HUES64 (cell line): ENCODE data around the gene OPCML.

Experiments used
- H3K27ac ChIP-seq: 2 replicates; pipeline ENCODE4 v1.7.0; 2013; ENCODE audit warnings: low read depth, low read length, inconsistent platforms
- H3K27me3 ChIP-seq: 2 replicates; pipeline ENCODE4 v1.6.1; 2013; ENCODE audit warnings: mild to moderate bottlenecking, low read length; ENCODE audit not compliant: insufficient read depth
- H3K36me3 ChIP-seq: 2 replicates; pipeline ENCODE4 v1.6.1; 2013; ENCODE audit warnings: mild to moderate bottlenecking, low read length; ENCODE audit not compliant: insufficient read depth
- H3K4me1 ChIP-seq: 2 replicates; pipeline ENCODE4 v1.6.1; 2013; ENCODE audit warnings: mild to moderate bottlenecking, low read length, moderate library complexity; ENCODE audit not compliant: insufficient read depth
- H3K4me3 ChIP-seq: 2 replicates; pipeline ENCODE4 v1.5.1; 2013; ENCODE audit warnings: mild to moderate bottlenecking, low read length, moderate library complexity
- H3K9ac ChIP-seq: 2 replicates; pipeline ENCODE4 v1.6.1; 2013; ENCODE audit warnings: mild to moderate bottlenecking, low read depth, low read length
- H3K9me3 ChIP-seq: 2 replicates; pipeline ENCODE4 v1.6.1; 2013; ENCODE audit warnings: low read depth, low read length; ENCODE audit not compliant: insufficient read depth
- WGBS: fragments of 150-250, 120-280 bp; methylation state at CpG from one replicate; pipeline ENCODE4 v1.1.7; 2013; ENCODE audit warnings: missing lambda C conversion rate; 5-methylcytosine and 5-hydroxymethylcytosine counted together

The OPCML gene

GRCh38 chr11:132821499-132821898 lies 710.8 kb downstream of the OPCML start:
- Histone ChIP-seq H3K27ac (no peak overlapping the region), H3K4me1 (peaks cover 11% of the 10 kb centered on the region), H3K36me3 (no peaks in the 10 kb centered on the region), H3K9ac (no peak overlapping the region), H3K4me3 (no peak overlapping the region), H3K27me3 (no peaks in the 10 kb centered on the region), H3K9me3 (no peaks in the 10 kb centered on the region)
- WGBS = 79% methylated on average over 4 of the region's 4 CpGs

- H3K27me3 ChIP-seq = no peaks in the 10 kb centered on the region
- H3K9me3 ChIP-seq = no peaks in the 10 kb centered on the region
- H3K27ac ChIP-seq = no peak overlapping the region
- peaks cover 11% of the 10 kb centered on the region for H3K4me1 ChIP-seq
- no peaks in the 10 kb centered on the region for H3K36me3 ChIP-seq
- no peak overlapping the region for H3K9ac ChIP-seq
- 39% methylated on average over 1 of the region's 1 CpG for WGBS
- no peak overlapping the region for H3K4me3 ChIP-seq
Observed at GRCh38 chr11:132821014-132821413, 711.3 kb downstream of the OPCML start.

GRCh38 chr11:132818951-132819350 lies 713.4 kb downstream of the OPCML start:
- Histone ChIP-seq H3K9me3 (no peaks in the 10 kb centered on the region), H3K4me3 (no peak overlapping the region), H3K4me1 (peaks cover 20% of the 10 kb centered on the region), H3K9ac (no peak overlapping the region), H3K27me3 (no peaks in the 10 kb centered on the region), H3K36me3 (no peaks in the 10 kb centered on the region), H3K27ac (no peak overlapping the region)
- no CpG with 5 or more reads among the region's 1 CpG for WGBS

GRCh38 chr11:132817387-132817786 lies 714.9 kb downstream of the OPCML start:
- no peak overlapping the region for H3K27ac ChIP-seq
- H3K9me3 ChIP-seq = no peaks in the 10 kb centered on the region
- no peaks in the 10 kb centered on the region for H3K36me3 ChIP-seq
- H3K4me3 ChIP-seq = no peak overlapping the region
- no peak overlapping the region for H3K9ac ChIP-seq
- peaks cover 21% of the 10 kb centered on the region for H3K4me1 ChIP-seq
- H3K27me3 ChIP-seq = no peaks in the 10 kb centered on the region
- no CpG with 5 or more reads among the region's 1 CpG for WGBS

GRCh38 chr11:132814410-132814809 lies 717.9 kb downstream of the OPCML start:
- H3K4me1 ChIP-seq = peaks cover 10% of the 10 kb centered on the region
- no peak overlapping the region for H3K9ac ChIP-seq
- no peaks in the 10 kb centered on the region for H3K27me3 ChIP-seq
- H3K4me3 ChIP-seq = no peak overlapping the region
- H3K9me3 ChIP-seq = no peaks in the 10 kb centered on the region
- no peaks in the 10 kb centered on the region for H3K36me3 ChIP-seq
- H3K27ac ChIP-seq = no peak overlapping the region
- 79% methylated on average over 2 of the region's 2 CpGs for WGBS

- no peak overlapping the region for H3K4me3 ChIP-seq
- H3K9ac ChIP-seq = no peak overlapping the region
- no peak overlapping the region for H3K27ac ChIP-seq
- H3K4me1 ChIP-seq = peaks cover 10% of the 10 kb centered on the region
- H3K27me3 ChIP-seq = no peaks in the 10 kb centered on the region
- no peaks in the 10 kb centered on the region for H3K36me3 ChIP-seq
- WGBS = 93% methylated on average over 5 of the region's 6 CpGs
- no peaks in the 10 kb centered on the region for H3K9me3 ChIP-seq
Observed at GRCh38 chr11:132811649-132812048, 720.7 kb downstream of the OPCML start.

- 89% methylated on average over 5 of the region's 6 CpGs for WGBS
- H3K27me3 ChIP-seq = no peaks in the 10 kb centered on the region
- H3K4me1 ChIP-seq = peaks cover 5% of the 10 kb centered on the region
- no peak overlapping the region for H3K9ac ChIP-seq
- H3K4me3 ChIP-seq = no peak overlapping the region
- H3K36me3 ChIP-seq = no peaks in the 10 kb centered on the region
- H3K27ac ChIP-seq = no peak overlapping the region
- no peaks in the 10 kb centered on the region for H3K9me3 ChIP-seq
Observed at GRCh38 chr11:132809070-132809469, 723.2 kb downstream of the OPCML start.

- WGBS = 92% methylated on average over 4 of the region's 4 CpGs
- H3K27ac ChIP-seq = no peak overlapping the region
- H3K4me1 ChIP-seq = peaks cover 3% of the 10 kb centered on the region; the same call in 1 of the 2 replicates
- H3K36me3 ChIP-seq = no peaks in the 10 kb centered on the region
- no peaks in the 10 kb centered on the region for H3K9me3 ChIP-seq
- no peaks in the 10 kb centered on the region for H3K27me3 ChIP-seq
- no peak overlapping the region for H3K4me3 ChIP-seq
- no peak overlapping the region for H3K9ac ChIP-seq
Observed at GRCh38 chr11:132804258-132804657, 728.0 kb downstream of the OPCML start.

GRCh38 chr11:132803436-132803835 lies 728.9 kb downstream of the OPCML start:
- H3K9me3 ChIP-seq = no peaks in the 10 kb centered on the region

GRCh38 chr11:132802947-132803346 lies 729.4 kb downstream of the OPCML start:
- H3K4me3 ChIP-seq = no peak overlapping the region
- H3K27me3 ChIP-seq = no peaks in the 10 kb centered on the region
- 90% methylated on average over 4 of the region's 4 CpGs for WGBS

More at GRCh38 chr11:132803436-132803835, 728.9 kb downstream of the OPCML start:
- 100% methylated on average over 2 of the region's 2 CpGs for WGBS
- Histone ChIP-seq H3K36me3 (no peaks in the 10 kb centered on the region), H3K27ac (no peak overlapping the region), H3K9ac (no peak overlapping the region), H3K4me3 (no peak overlapping the region), H3K4me1 (peaks cover 3% of the 10 kb centered on the region; the same call in 1 of the 2 replicates), H3K27me3 (no peaks in the 10 kb centered on the region)

GRCh38 chr11:132793831-132794230 lies 738.5 kb downstream of the OPCML start:
- no peaks in the 10 kb centered on the region for H3K27me3 ChIP-seq
- no peak overlapping the region for H3K27ac ChIP-seq
- H3K9ac ChIP-seq = no peak overlapping the region
- no peak overlapping the region for H3K4me3 ChIP-seq
- no peaks in the 10 kb centered on the region for H3K36me3 ChIP-seq
- H3K4me1 ChIP-seq = peaks cover 29% of the 10 kb centered on the region
- WGBS = 94% methylated on average over 9 of the region's 9 CpGs
- no peaks in the 10 kb centered on the region for H3K9me3 ChIP-seq

More at GRCh38 chr11:132802947-132803346, 729.4 kb downstream of the OPCML start:
- H3K9me3 ChIP-seq = no peaks in the 10 kb centered on the region
- no peak overlapping the region for H3K27ac ChIP-seq
- H3K9ac ChIP-seq = no peak overlapping the region
- H3K36me3 ChIP-seq = no peaks in the 10 kb centered on the region
- H3K4me1 ChIP-seq = peaks cover 3% of the 10 kb centered on the region; the same call in 1 of the 2 replicates
